Measurements from ENCODE around the gene ARSB.
"Not testable (repeated sequence)": the region's sequence is repeated elsewhere in the genome, so short reads cannot be mapped to it uniquely, and the experiment has no call there.

The ARSB gene

DNA sequence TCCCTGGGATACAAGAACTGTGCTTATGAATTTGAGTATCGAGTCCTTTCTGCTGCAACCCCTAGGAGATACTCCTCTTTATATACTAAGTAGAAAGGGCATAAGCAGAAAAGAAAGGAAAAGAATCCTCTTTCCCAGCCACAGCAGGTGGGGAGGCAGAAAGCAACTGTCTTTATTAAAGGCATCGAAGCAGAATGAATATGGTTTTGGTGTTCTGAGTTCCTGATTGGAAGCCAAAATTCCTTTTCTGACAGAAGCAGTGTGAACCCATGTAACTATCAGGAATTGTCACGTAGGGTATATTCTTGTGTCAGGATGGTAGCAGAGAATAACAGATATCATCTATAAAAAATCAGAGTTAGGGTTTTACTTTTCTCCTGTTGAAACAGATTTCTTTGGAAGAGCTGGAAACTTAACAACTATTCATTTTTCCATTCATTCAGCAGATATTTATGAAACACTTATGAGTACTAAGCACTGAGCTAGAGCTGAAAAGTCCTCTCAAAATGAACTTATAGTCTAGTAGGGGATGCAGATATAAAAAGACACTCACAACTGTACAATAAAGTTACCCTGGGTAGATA is 240.1 kb downstream of the ARSB start:
- DNase-seq, result no peak

DNA sequence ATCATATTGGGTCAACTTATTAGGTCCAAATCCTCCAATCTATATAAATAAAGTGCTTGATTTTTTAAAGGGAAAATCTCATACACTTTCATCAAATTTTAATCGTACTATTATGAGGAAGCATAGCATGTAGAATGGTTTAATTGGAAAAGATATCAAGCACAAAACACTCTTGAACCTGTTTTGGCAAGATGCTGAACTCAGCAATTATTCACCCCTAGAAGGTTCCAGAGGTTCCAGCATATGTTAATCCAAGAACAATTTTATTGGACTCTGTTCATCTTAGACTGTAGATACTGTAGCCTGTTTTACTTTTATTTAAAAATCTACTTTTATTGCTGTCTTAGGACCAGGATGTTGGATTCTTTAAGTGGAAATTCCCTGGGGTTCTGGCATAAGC is 244.1 kb downstream of the ARSB start:
- DNase-seq, result no peak

DNA sequence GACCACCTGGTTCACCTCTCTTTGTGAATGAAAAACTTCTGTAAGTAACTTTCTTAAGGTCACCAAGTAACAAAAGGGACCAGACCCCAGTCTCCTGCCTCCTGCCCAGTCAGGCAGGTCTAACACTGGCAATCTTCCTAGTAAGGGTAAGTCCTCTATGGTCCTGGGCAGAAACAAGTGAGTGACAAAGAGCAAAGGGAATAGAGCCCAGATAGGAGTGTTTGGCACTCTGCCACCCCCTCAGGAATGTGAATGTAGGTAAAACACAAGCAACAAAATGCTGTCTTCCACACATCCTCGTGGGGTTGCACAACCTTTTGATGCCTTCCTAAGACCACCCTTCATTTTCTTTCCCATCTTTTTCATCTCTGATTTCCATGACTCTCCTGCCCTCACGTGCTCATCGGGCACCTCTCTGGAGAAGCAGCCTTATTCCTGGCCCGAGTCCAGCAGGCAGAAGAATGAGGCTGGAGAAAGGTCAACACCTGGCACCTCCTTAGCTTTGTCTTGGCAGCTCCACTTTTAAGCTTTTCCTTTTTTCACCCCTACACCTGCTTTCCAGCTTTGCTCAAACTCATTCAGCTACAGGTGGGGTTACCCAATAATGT is 246.3 kb downstream of the ARSB start:
- DNase-seq, result no peak

DNA sequence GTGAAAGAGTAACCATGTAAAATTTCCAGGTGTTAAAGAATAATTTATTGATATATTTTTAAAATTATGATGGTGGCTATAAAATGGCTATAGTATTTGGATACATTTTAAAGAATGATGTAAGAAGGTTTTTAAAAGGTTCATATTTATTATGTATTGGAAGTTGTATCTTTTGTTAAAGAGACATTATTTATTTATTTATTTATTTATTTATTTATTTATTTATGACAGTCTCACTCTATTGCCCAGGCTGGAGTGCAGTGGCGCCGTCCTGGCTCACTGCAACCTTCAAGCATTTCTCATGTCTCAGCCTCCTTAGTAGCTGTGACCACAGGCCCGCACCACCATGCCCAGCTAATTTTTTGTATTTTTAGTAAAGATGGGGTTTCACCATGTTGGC is 247.0 kb downstream of the ARSB start:
- DNase-seq, result no peak

GRCh38 chr5:78735834-78736463 is 249.2 kb downstream of the ARSB start:
- DNase-seq, result no peak

- no peak for DNase-seq
Measured at GRCh38 chr5:78734950-78735349, 250.2 kb downstream of the ARSB start.

GRCh38 chr5:78734094-78734845 is 250.8 kb downstream of the ARSB start:
- DNase-seq, result no peak

DNA sequence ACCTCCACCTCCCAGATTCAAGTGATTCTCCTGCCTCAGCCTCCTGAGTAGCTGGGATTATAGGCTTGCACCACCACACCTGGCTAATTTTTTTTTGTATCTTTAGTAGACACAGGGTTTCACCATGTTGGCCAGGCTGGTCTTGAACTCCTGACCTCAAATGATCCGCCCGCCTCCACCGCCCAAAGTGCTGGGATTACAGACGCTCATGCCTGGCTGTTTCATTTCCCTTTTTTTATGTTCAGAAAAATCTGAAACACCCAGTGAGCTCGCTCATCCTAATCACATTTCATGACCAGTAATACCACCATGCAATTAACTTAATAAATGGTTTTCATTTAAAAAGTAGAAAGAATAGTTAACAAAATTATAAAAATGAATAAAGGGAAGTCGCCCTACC is 252.4 kb downstream of the ARSB start:
- DNase-seq, result not testable (repeated sequence)

- DNase-seq, result no peak
Measured at GRCh38 chr5:78731884-78732283, 253.2 kb downstream of the ARSB start.

- DNase-seq, result no peak
Measured at GRCh38 chr5:78730300-78731094, 254.6 kb downstream of the ARSB start.

- no peak for DNase-seq
Measured at GRCh38 chr5:78727786-78728761, 257.0 kb downstream of the ARSB start.

Measured in NCI-H69 (cell line).